GM18858 (cell line): ENCODE results near the gene NPR2.

Experiments
- ATAC-seq: cut with Tn5 transposase; IDR thresholded peaks from one replicate; pipeline ENCODE4 v1.9.1; 2021; ENCODE audit not compliant: unreplicated experiment

NPR2 gene

GRCh38 chr9:35829084-35829763 lies 37.8 kb downstream of the NPR2 start, which contains the start of gene TMEM8B:
Gene TMEM8B (plus strand): TSS chr9:35829228. CDS start chr9:35829448, 220 bp downstream.
- ATAC-seq = no peak

- no peak for ATAC-seq
Measured at GRCh38 chr9:35829764-35830096, 38.3 kb downstream of the NPR2 start.

- no peak for ATAC-seq
Measured at GRCh38 chr9:35831040-35831439, 39.6 kb downstream of the NPR2 start.

- ATAC-seq = no peak
Measured at GRCh38 chr9:35832814-35833213, 41.4 kb downstream of the NPR2 start.

GRCh38 chr9:35834260-35835215 lies 43.1 kb downstream of the NPR2 start:
- no peak for ATAC-seq

- ATAC-seq = no peak
Measured at GRCh38 chr9:35835216-35835632, 43.8 kb downstream of the NPR2 start.

- ATAC-seq = no peak
Measured at GRCh38 chr9:35835766-35836165, 44.4 kb downstream of the NPR2 start.

- ATAC-seq = no peak
Measured at GRCh38 chr9:35836595-35836994, 45.2 kb downstream of the NPR2 start.

GRCh38 chr9:35839926-35840325 lies 48.5 kb downstream of the NPR2 start:
- no peak for ATAC-seq

- no peak for ATAC-seq
Measured at GRCh38 chr9:35840881-35841644, 49.7 kb downstream of the NPR2 start.

GRCh38 chr9:35841645-35841900 lies 50.2 kb downstream of the NPR2 start:
- ATAC-seq = no peak

GRCh38 chr9:35842020-35842745 lies 50.8 kb downstream of the NPR2 start:
- no peak for ATAC-seq

GRCh38 chr9:35842795-35843194 lies 51.4 kb downstream of the NPR2 start:
- ATAC-seq = no peak

GRCh38 chr9:35844628-35845270 lies 53.4 kb downstream of the NPR2 start:
- ATAC-seq = no peak

- no peak for ATAC-seq
Measured at GRCh38 chr9:35845824-35846771, 54.7 kb downstream of the NPR2 start.

- ATAC-seq = peak; percentile 88
Measured at GRCh38 chr9:35847792-35848572, 56.6 kb downstream of the NPR2 start.

GRCh38 chr9:35852267-35852815 lies 61.0 kb downstream of the NPR2 start:
- ATAC-seq = no peak
